HG02943 (cell line): Measurements from ENCODE around the gene RDH8.

Experiments used
- ATAC-seq: cut with Tn5 transposase; IDR thresholded peaks from one replicate; pipeline ENCODE4 v1.9.1; 2021; ENCODE audit warnings: mild to moderate bottlenecking, low read depth, moderate library complexity; ENCODE audit not compliant: unreplicated experiment

Gene RDH8

DNA sequence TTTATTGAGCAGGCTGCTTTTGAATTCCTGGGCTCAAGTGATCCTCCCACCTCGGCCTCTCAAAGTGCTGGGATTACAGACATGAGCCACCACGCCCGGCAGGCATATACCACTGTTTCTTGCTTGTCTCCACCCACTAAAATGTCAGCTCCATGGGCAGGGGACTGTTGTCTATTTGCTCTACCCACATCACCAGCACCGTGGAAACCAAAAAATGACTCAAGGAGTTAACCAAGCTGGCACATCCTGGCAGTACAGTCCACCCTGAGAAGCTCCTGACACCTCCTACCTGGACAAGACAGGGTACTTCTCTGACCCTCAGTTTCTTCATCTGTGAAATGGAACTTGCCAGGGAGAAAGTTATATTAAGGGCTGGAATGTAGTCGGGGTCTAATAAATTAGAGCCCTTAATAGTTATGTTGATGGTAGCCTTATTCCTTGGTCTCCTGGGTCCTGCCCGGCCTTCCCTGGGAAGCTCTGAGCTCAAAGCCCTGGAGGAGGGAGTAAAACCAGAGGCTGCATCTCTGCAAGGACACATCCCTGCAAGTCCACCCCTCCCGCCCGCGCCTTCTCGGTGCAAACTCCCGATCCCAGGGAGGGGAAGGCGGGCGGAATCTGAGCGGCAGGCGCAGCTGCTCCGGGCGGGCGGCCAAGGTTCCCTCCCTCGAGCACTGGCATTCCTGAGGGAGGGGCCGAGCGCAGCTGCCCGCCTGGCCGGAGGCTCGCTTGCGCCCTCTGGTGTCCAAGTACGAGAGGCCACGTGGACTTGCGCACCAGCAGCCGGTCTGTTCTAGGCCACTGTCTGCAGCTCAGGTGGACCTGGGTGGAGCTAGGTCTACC lies 14.1 kb downstream of the RDH8 start:
- no peak for ATAC-seq

DNA sequence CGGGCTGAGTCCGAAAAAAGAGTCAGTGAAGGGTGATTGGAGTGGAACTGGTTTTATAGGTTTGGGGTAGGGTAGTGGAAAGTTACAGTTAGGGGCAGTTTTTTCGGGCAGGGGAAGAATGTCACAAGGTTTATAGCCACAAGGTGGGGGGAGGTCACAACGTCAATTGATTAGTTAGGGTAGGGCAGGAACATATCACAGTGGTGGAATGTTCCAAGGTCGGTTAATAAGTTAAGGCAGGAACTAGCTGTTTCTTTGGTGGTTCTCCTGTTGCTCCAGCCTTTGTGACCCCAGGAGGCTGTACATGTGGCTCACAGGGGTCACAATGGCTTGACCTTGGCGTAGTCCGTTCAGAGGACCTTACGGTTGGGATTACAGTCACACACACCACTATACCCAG lies 20.3 kb downstream of the RDH8 start:
- ATAC-seq = no peak

DNA sequence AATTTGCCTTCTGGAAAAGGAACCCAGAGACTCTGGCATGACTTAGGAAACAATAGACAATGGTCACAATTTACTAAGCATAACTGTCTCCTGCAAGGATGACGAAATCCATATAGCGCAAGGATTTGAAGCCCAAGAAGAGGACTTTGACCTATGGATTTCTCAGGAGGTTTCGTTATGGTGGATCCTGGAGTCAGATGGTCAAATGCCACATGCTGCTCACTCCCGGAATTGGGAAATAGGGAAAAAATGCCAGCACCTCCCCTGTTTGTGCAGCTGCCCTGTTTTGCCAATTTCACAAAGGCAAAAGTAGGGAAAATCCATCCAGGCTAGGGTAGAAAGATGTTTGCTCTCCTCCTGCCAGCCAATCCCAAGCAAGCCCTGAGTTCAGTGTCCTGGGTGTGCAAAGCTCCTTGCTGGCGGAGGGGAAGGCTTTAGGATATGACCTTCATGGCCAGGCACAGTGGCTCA lies 23.4 kb downstream of the RDH8 start:
- no peak for ATAC-seq

DNA sequence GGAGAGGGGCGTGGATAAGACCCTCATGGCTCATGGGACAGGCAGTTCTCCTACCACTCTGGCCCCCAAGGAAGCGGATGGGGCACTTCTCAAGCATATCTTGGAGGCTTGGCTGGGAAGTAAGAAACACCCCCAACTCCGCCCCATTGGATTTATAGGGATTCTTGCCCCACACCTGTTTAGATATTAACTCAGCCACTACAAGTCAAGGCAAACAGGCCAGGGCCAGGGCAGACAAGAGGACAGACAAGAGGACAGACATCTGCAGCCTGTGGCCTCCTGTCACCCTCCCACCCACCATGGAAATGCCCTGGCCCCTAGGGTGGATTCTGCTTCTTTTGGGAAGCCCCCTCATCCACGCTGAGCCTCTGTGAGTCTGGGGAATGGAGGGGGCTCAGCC lies 24.1 kb downstream of the RDH8 start:
- ATAC-seq = no peak

DNA sequence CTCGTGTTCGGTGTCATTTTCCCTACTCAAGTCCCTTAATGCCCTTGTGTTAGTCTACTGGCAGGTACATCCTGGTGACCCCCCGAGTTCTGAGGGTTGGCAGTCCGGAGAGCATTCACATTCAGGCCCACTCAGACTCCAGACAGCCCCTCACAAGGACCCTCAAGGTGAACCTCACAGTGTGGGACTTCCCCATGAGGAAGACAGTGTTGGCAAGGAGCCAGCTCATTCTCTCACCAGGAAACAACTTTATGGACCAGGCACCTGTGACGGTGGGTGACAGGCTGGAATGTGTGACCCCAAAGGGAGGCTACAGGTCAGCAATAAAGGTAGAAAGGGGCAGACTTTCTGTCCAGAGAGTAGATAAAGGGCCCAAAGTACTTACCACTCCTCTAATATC lies 24.5 kb downstream of the RDH8 start:
- ATAC-seq = no peak

DNA sequence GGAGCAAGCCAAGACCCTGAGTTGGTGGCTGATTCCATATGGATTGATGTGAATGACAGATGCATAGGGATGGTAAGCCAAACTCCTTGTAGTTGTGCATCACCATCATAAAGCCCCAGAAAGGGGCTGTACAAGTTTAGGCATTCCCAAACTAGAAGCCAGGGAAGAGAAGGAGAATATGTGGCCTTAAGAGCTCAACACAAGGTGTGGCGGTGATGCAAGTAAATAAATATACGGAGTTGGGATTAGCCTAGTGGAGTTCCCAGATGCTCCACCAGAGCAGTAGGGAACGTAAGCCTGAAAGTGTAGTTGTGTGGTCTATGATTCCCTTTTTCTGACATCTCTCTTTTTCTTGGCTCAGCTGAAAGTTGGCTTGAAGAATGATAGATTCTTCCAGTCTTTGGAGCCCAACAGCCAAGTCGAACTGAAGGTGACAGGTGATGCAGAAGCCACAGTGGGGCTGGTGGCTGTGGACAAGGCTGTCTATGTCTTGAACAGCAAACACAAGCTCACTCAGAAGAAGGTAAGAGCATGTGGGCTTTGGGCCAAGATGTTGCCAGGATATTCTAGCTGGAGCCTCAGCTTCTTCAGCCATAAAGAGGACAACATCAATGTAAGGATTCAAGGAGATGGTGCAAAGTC lies 30.1 kb downstream of the RDH8 start:
- no peak for ATAC-seq

DNA sequence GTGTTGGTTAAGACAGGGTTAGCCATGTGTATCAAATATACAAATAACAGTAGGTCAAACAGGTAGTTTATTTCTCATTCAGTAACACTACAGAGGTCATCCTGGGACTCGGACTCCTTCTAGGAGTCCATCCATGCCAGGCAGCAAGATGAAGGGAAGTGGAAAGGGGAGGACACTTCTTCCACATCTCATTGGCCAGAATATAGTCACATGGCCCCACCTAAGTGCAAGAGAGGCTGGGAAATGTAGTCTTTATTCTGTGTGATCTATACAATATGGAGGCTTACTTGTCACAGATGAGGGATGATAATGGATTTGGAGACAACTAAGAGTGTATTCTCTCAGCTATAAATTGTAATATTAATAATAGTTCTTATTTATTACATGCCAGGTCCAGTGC lies 31.1 kb downstream of the RDH8 start:
- no peak for ATAC-seq

DNA sequence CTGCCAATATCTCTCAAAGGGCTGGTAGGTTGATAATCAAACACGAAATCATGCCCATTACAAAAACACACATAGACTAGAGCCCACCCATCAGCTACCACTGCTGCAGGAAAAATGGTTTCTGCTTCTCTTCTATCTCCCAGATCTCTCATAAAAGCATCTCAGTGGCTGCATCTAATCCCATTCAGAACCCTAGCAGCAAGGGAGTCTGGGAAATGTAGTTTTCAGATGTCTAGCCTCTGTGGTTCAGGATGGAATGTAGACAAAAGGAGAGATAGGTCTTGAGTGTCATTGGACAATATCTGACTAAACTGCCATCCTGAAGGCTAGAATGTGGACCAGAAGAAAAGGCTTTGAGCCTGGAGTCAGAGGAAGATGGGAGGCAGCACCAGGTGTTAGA lies 32.1 kb downstream of the RDH8 start:
- no peak for ATAC-seq

DNA sequence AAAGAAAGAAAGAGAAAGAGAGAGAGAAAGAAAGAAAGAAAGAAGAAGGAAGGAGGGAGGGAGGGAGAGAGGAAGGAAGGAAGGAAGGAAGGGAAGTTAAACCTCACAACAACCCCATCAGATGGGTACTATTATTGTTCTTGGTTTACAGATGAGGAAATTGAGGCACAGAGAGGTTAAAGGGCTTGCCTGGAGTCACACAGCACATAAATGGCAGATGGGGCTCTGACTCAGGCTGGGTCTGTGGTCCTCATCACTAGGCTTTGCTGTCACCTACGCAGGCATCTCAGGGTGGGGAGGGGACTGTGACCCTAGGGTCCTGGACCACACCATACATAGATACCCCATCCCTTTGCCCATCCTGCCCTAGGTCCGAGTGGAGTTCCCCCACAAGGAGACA lies 36.3 kb downstream of the RDH8 start:
- no peak for ATAC-seq

DNA sequence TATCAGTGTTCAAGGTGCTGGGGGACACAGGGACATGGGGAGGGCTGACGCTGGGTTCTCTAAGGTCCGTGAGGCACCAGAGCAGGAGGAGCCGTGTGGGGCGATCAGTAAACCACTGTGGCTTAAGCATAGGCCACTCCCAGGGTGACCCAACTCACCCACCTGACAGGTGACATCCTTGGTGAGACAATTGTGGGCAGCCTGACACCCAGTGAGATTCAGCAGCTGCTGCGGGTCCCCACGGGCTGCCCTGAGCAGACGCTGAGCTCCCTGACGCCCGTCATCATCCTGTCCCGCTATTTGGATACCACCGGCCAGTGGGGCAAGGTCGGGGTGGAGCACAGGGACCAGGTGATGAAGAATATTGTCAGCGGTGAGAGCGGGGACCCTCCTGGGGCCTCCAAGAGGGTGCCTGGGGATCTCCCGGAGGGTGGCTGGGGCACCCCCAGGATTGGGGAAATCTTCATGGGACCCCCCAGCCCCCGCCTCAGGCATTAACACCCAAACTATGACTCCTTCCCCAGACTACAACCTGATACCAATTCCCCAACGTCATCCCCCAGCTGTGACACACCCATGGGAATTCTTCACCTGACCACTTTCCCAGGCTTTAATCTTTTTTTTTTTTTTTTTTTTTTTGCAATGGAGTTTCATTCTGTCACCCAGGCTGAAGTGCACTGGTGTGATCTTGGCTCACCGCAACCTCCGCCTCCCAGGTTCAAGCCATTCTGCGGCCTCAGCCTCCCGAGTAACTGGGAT lies 39.5 kb downstream of the RDH8 start:
- no peak for ATAC-seq

DNA sequence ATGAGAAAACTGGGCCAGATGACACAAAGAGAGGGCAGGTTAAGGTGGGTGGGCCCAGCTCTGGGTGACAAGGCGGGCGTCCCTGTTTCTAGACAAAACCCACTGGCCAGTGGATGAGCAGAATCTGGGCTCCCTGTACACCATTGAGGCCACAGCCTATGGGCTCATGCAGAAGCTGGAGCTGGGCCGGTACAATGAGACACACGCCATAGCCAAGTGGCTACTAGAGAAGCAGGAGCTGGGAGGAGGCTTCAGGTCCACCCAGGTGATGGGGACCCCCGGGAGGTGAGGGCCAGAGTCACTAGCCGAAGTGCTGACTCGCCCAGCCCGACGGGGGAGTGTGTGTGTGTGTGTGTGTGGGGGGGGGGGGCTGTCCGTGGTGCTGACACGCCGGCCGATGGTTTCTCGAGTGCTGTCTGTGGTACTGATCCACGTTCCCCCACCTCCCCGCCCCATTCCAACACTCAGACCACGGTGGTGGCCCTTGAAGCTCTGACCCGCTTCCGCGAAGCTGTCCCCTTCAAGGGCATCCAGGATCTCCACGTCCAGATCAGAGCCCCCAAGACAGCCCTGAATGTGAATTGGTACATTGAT lies 48.5 kb downstream of the RDH8 start:
- ATAC-seq = no peak

DNA sequence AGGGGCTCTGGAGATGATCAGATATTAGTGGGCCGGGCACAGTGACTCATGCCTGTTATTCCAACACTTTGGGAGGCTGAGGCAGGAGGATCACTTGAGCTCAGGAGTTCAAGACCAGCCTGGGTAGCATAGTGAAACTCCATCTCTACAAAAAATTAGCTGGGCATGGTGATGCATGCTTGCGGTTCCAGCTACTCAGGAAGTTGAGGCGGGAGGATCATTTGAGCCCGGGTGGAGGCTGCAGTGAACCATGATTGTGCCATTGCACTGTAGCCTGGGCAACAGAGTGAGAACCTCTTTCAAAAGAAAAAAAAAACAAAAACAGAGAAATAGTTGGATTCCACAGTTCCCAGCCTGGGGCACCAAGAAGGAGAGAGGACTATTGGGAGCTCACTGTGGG lies 54.9 kb downstream of the RDH8 start:
- no peak for ATAC-seq

DNA sequence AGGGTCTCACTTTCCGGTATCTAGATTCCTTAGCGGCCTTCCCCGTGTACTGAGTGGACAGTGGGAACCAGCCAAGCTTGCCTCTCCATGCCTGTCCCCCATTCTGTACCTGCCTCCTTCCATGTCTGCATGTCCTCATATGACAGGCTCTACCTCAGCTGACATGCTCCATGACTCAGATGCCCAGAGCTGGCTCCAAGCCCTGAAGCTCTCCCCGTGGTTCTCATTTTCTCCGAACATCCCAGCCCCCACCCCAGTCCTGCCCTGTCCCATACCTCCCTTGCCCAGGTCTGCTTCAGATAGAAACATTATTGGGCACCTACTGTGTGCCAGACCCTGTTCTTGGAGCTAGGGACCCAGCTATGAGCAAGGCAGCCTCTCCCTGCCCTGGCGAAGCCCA lies 55.8 kb downstream of the RDH8 start:
- ATAC-seq = no peak

DNA sequence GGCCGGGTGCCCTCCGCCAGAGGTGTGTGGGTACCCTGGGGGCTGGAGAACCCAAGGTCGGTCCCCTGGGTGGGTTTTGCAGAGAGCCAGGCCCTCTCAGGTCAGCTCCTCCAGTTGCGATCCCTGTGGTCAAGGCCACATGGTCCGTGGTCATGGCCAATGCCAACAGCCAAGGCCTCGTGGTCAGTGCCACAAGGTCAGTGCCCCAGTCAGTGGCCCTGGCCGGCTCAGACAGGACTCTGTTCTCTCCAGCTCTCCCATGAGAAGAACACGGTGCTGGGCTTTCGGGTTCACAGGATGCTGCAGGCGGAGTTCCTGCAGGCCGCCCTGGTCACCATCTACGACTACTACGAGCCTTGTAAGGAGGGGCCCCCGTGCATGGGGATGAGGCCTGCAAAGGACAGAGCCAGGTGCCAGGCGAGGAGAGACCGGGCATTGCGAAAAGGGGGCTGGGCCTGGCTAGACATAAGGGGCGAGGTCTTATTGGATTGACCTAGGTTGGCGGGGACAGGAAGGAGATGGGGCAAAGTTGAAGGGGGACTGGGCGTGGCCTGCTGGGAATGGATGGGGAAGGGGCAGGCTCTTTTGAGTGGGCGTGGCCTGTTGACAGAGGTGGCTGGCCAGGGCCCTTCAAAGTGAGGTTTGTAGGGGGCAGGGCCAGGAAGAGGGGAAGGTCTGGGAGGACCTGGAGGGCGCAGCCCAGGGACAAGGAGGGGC lies 57.6 kb downstream of the RDH8 start:
- no peak for ATAC-seq
